OCI-M2 (cell line): ENCODE data around the gene GK.
"Not testable (repeated sequence)": the region's sequence is repeated elsewhere in the genome, so short reads cannot be mapped to it uniquely, and the experiment has no call there.

Source experiments
- DNase-seq: peaks from one replicate; lab custom pipeline; 2025; ENCODE audit not compliant: unreplicated experiment; lab: John Stamatoyannopoulos, UW

The GK gene

GRCh38 chrX:30693999-30694650, 40.9 kb downstream of the GK start:
- no peak for DNase-seq

- no peak for DNase-seq
These were observed 49.5 kb downstream of the GK start for GRCh38 chrX:30702736-30703135.

- no peak for DNase-seq
These were observed 53.1 kb downstream of the GK start for GRCh38 chrX:30706216-30706775.

- DNase-seq = no peak
These were observed 59.0 kb downstream of the GK start for GRCh38 chrX:30712214-30712613.

- no peak for DNase-seq
These were observed 59.9 kb downstream of the GK start for GRCh38 chrX:30713061-30713525.

GRCh38 chrX:30714138-30714537, 60.9 kb downstream of the GK start:
- no peak for DNase-seq

GRCh38 chrX:30715976-30716375, 62.8 kb downstream of the GK start:
- no peak for DNase-seq

GRCh38 chrX:30733852-30734660, 80.8 kb downstream of the GK start:
- no peak for DNase-seq

- DNase-seq = no peak
These were observed 81.6 kb downstream of the GK start for GRCh38 chrX:30734782-30735181.

GRCh38 chrX:30735839-30736238, 82.6 kb downstream of the GK start:
- DNase-seq = peak; percentile 84

GRCh38 chrX:30741545-30741944, 88.3 kb downstream of the GK start:
- DNase-seq = no peak

GRCh38 chrX:30748342-30748960, 95.2 kb downstream of the GK start:
- DNase-seq = no peak

- no peak for DNase-seq
These were observed 98.3 kb downstream of the GK start for GRCh38 chrX:30751497-30751896.

GRCh38 chrX:30762755-30763154, 109.5 kb downstream of the GK start:
- no peak for DNase-seq

- not testable (repeated sequence) for DNase-seq
These were observed 120.5 kb downstream of the GK start for GRCh38 chrX:30773764-30774163.

GRCh38 chrX:30777575-30777974, 124.4 kb downstream of the GK start:
- DNase-seq = no peak

GRCh38 chrX:30779453-30780030, 126.3 kb downstream of the GK start:
- no peak for DNase-seq
